HG02763 (cell line): ENCODE data around the gene PPP1CB.
A peak's percentile ranks its signal among the peaks of the same experiment; 100 is the strongest.
"Not testable (repeated sequence)": the region's sequence is repeated elsewhere in the genome, so short reads cannot be mapped to it uniquely, and the experiment has no call there.

ENCODE experiments used
- ATAC-seq: cut with Tn5 transposase; IDR thresholded peaks from one replicate; pipeline ENCODE4 v1.9.1; 2021; ENCODE audit warnings: mild to moderate bottlenecking, moderate library complexity; ENCODE audit not compliant: unreplicated experiment

PPP1CB gene

GRCh38 chr2:28742619-28743018 lies 9.0 kb upstream of the PPP1CB start:
- not testable (repeated sequence) for ATAC-seq

GRCh38 chr2:28745225-28745624 lies 6.4 kb upstream of the PPP1CB start:
- no peak for ATAC-seq

GRCh38 chr2:28745876-28746275 lies 5.8 kb upstream of the PPP1CB start:
- ATAC-seq = no peak

GRCh38 chr2:28746429-28747111 lies 5.1 kb upstream of the PPP1CB start:
- no peak for ATAC-seq

GRCh38 chr2:28747714-28748113 lies 3.9 kb upstream of the PPP1CB start:
- ATAC-seq = no peak

GRCh38 chr2:28748176-28748575 lies 3.5 kb upstream of the PPP1CB start:
- no peak for ATAC-seq

- ATAC-seq = no peak
Observed at GRCh38 chr2:28748941-28749340, 2.7 kb upstream of the PPP1CB start.

- ATAC-seq = no peak
Observed at GRCh38 chr2:28749526-28749925, 2.1 kb upstream of the PPP1CB start.

GRCh38 chr2:28750316-28751251 lies 1.0 kb upstream of the PPP1CB start:
- ATAC-seq = no peak

- peak; percentile 29 for ATAC-seq
Observed at GRCh38 chr2:28751956-28752630, 463 bp downstream of the PPP1CB start.

- ATAC-seq = no peak
Observed at GRCh38 chr2:28752631-28753376, 1.2 kb downstream of the PPP1CB start.

- ATAC-seq = no peak
Observed at GRCh38 chr2:28754321-28754720, 2.7 kb downstream of the PPP1CB start.

- no peak for ATAC-seq
Observed at GRCh38 chr2:28755421-28755820, 3.8 kb downstream of the PPP1CB start.

- ATAC-seq = no peak
Observed at GRCh38 chr2:28758459-28758858, 6.8 kb downstream of the PPP1CB start.

GRCh38 chr2:28761420-28761819 lies 9.8 kb downstream of the PPP1CB start:
- ATAC-seq = no peak

- ATAC-seq = no peak
Observed at GRCh38 chr2:28764909-28765711, 13.5 kb downstream of the PPP1CB start.

GRCh38 chr2:28766070-28766469 lies 14.4 kb downstream of the PPP1CB start:
- no peak for ATAC-seq

- ATAC-seq = no peak
Observed at GRCh38 chr2:28767337-28767736, 15.7 kb downstream of the PPP1CB start.

- no peak for ATAC-seq
Observed at GRCh38 chr2:28768422-28768821, 16.8 kb downstream of the PPP1CB start.

- ATAC-seq = no peak
Observed at GRCh38 chr2:28768952-28769351, 17.3 kb downstream of the PPP1CB start.
